ENCODE measurements around the gene KRT40.

GRCh38 chr17:40992666-40993065, 8.5 kb upstream of the KRT40 start:
- TF ChIP-seq, protein P1, sequence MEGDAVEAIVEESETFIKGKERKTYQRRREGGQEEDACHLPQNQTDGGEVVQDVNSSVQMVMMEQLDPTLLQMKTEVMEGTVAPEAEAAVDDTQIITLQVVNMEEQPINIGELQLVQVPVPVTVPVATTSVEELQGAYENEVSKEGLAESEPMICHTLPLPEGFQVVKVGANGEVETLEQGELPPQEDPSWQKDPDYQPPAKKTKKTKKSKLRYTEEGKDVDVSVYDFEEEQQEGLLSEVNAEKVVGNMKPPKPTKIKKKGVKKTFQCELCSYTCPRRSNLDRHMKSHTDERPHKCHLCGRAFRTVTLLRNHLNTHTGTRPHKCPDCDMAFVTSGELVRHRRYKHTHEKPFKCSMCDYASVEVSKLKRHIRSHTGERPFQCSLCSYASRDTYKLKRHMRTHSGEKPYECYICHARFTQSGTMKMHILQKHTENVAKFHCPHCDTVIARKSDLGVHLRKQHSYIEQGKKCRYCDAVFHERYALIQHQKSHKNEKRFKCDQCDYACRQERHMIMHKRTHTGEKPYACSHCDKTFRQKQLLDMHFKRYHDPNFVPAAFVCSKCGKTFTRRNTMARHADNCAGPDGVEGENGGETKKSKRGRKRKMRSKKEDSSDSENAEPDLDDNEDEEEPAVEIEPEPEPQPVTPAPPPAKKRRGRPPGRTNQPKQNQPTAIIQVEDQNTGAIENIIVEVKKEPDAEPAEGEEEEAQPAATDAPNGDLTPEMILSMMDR (IDR thresholded peaks at IDR 0.05; ENCODE audit: insufficient read depth, low read length, poor library complexity, severe bottlenecking): no peak
- no peak for TF ChIP-seq EZH2phosphoT487 (conservative IDR thresholded peaks at IDR 0.05; ENCODE audit: low read length)
